CD14-positive monocyte (primary cell): ENCODE results near the gene ZNF536. TPM values are rescaled to one million over a fixed set of nuclear protein-coding genes. Genes with fewer than 3 reads are reported as not detected.

Source experiments
- DNase-seq, 3 donors: peaks; one replicate each; pipeline ENCODE4 v3.0.0-alpha.2; 2011 to 2022
- H2AFZ ChIP-seq: 2 replicates; pipeline ENCODE4 v1.6.0; 2012; ENCODE audit warnings: mild to moderate bottlenecking, low read depth, low read length, inconsistent platforms; ENCODE audit not compliant: insufficient read depth, poor library complexity, severe bottlenecking
- H3K27ac ChIP-seq, 2 donors: 1 replicate in 1 of 2; 2 replicates in 1 of 2; pipeline ENCODE4 v1.5.1; 2012 to 2013; ENCODE audit warnings: low read length in 2 of 2, control low read depth in 1 of 2, inconsistent platforms in 1 of 2, low read depth in 1 of 2, mild to moderate bottlenecking in 1 of 2
- H3K27me3 ChIP-seq, 2 donors: one replicate each; pipeline versions ENCODE4 v1.6.0 to v1.6.1; 2011 to 2013; ENCODE audit warnings: low read length in 2 of 2; ENCODE audit not compliant: control insufficient read depth in 2 of 2, insufficient read depth in 2 of 2
- H3K36me3 ChIP-seq, 2 donors: replicated peaks in 1 of 2; 1 replicate in 1 of 2; 2 replicates in 1 of 2; pipeline versions ENCODE4 v1.5.1 to v1.6.1; 2012 to 2013; ENCODE audit warnings: low read length in 2 of 2, control low read depth in 1 of 2, inconsistent platforms in 1 of 2, mild to moderate bottlenecking in 1 of 2; ENCODE audit not compliant: insufficient read depth in 2 of 2, control insufficient read depth in 1 of 2
- H3K4me1 ChIP-seq, 2 donors: 1 replicate in 1 of 2; 2 replicates in 1 of 2; pipeline versions ENCODE4 v1.5.1 to v1.6.1; 2012 to 2013; ENCODE audit warnings: low read length in 2 of 2, control low read depth in 1 of 2, inconsistent platforms in 1 of 2, mild to moderate bottlenecking in 1 of 2, moderate library complexity in 1 of 2; ENCODE audit not compliant: insufficient read depth in 2 of 2, control insufficient read depth in 1 of 2
- H3K4me2 ChIP-seq: replicated peaks from 2 replicates; pipeline ENCODE3; 2012; ENCODE audit warnings: low read length, moderate library complexity, mild to moderate bottlenecking; ENCODE audit not compliant: poor library complexity, severe bottlenecking; ENCODE audit errors: extremely low read depth
- H3K4me3 ChIP-seq, 3 experiments: fragments of 200-600 bp in 1 of 3; sonication (generic) in 1 of 3; replicated peaks in 1 of 3; 1 replicate in 2 of 3; 2 replicates in 1 of 3; pipeline ENCODE4 v1.5.1; 2011 to 2013; ENCODE audit warnings: low read length in 3 of 3, mild to moderate bottlenecking in 3 of 3, control low read depth in 2 of 3, low read depth in 2 of 3, inconsistent platforms in 1 of 3, moderate library complexity in 1 of 3
- H3K79me2 ChIP-seq: 2 replicates; pipeline ENCODE4 v1.6.0; 2012; ENCODE audit warnings: mild to moderate bottlenecking, control low read depth, inconsistent platforms, low read length, moderate library complexity; ENCODE audit not compliant: insufficient read depth
- H3K9ac ChIP-seq: 2 replicates; pipeline ENCODE4 v1.6.0; 2017; ENCODE audit warnings: low read length, mild to moderate bottlenecking; ENCODE audit not compliant: insufficient read depth, poor library complexity, severe bottlenecking
- H3K9me3 ChIP-seq, 2 donors: replicated peaks in 1 of 2; 1 replicate in 1 of 2; 2 replicates in 1 of 2; pipeline versions ENCODE4 v1.5.1 to v1.6.1; 2012 to 2013; ENCODE audit warnings: low read length in 2 of 2, control low read depth in 1 of 2; ENCODE audit not compliant: control insufficient read depth in 1 of 2, insufficient read depth in 1 of 2
- H4K20me1 ChIP-seq: 2 replicates; pipeline ENCODE4 v1.6.0; 2012; ENCODE audit warnings: mild to moderate bottlenecking, low read length, control low read depth, moderate library complexity; ENCODE audit not compliant: insufficient read depth
- H3K27ac Mint-ChIP-seq, 7 donors: one replicate each; pipeline ENCODE4 v1.8.0; 2020; ENCODE audit warnings: mild to moderate bottlenecking in 7 of 7, mixed read lengths in 7 of 7, moderate library complexity in 6 of 7, inconsistent platforms in 2 of 7
- H3K27me3 Mint-ChIP-seq, 3 donors: one replicate each; pipeline ENCODE4 v1.8.0; 2021 to 2022; ENCODE audit warnings: low read depth in 3 of 3, mild to moderate bottlenecking in 3 of 3, mixed read lengths in 3 of 3, moderate library complexity in 3 of 3, inconsistent platforms in 1 of 3
- H3K36me3 Mint-ChIP-seq, 2 donors: one replicate each; pipeline ENCODE4 v1.8.0; 2020; ENCODE audit warnings: mixed read lengths in 2 of 2, inconsistent platforms in 1 of 2, mild to moderate bottlenecking in 1 of 2
- H3K4me1 Mint-ChIP-seq: one replicate; pipeline ENCODE4 v1.8.0; 2020; ENCODE audit warnings: mild to moderate bottlenecking, mixed read lengths
- H3K4me3 Mint-ChIP-seq, 2 donors: one replicate each; pipeline ENCODE4 v1.8.0; 2020; ENCODE audit warnings: mild to moderate bottlenecking in 2 of 2, mixed read lengths in 2 of 2, moderate library complexity in 1 of 2
- H3K9me3 Mint-ChIP-seq, 7 donors: one replicate each; pipeline ENCODE4 v1.8.0; 2020 to 2022; ENCODE audit warnings: mixed read lengths in 7 of 7, mild to moderate bottlenecking in 6 of 7, moderate library complexity in 6 of 7, inconsistent platforms in 2 of 7
- WGBS: methylation state at CpG from one replicate; pipeline ENCODE4 v1.1.5; 2013; ENCODE audit warnings: missing lambda C conversion rate; ENCODE audit not compliant: insufficient coverage; 5-methylcytosine and 5-hydroxymethylcytosine counted together
- intact Hi-C, 2 donors: fragments of 100-400 bp; cut with micrococcal nuclease; formaldehyde crosslinking; loops; one replicate each; pipeline versions ENCODE4 v1.15.0 to v1.15.1; 2023
- polyA plus RNA-seq, 3 donors: library from polyadenylated mRNA; depleted of rRNA in 1 of 3; unstranded in 2 of 3; stranded (reverse) in 1 of 3; fragments of 300-500 nt in 2 of 3; fragments of >200 nt in 1 of 3; fragmentation: Illumina TruSeq in 2 of 3; gene quantifications; 1 replicate in 2 of 3; 2 replicates in 1 of 3; pipeline ENCODE4 v1.2.3, GENCODE V29; 2012 to 2021
- TF ChIP-seq, protein P1 (sequence below): fragments of 200-600 bp; IDR thresholded peaks from one replicate; pipeline ENCODE4 v1.8.0; 2022; ENCODE audit warnings: antibody characterized with exemption, mild to moderate bottlenecking

The ZNF536 gene
- polyA plus RNA-seq, 3 donors: not detected

DNA sequence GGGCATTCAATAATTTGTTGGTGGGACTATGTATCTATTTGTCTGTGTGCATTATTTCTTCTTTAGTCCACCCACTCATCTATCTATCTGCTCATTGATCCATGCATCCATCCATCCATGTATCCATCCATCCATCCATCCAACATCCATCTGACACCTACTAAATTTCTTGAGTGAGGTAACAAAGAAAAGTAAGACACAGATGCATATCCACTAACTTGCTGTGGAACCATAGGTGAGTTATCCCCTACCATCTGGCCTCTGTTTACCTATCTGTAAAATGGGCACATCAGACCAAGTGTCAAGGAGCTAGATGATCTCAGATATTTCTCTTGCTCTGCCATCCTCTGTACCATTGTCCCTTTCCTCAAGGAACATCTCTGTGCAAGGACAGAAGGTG lies 54.7 kb downstream of the ZNF536 start:
- H3K4me3 ChIP-seq: no peak overlapping the region
- Mint-ChIP-seq H3K4me3 (no peak overlapping the region), H3K36me3 (no peaks in the 10 kb centered on the region), H3K4me1 (no peaks in the 10 kb centered on the region), H3K27ac (no peak overlapping the region), H3K9me3 (peaks cover 0 to 7% (median 0%) of the 10 kb centered on the region in 7 donors), H3K27me3 (peaks cover 4 to 5% (median 5%) of the 10 kb centered on the region in 3 donors)
- no peak for DNase-seq
- no peaks in the 10 kb centered on the region for H3K79me2 ChIP-seq
- no peaks in the 10 kb centered on the region for H3K9me3 ChIP-seq
- no peak overlapping the region for H3K9ac ChIP-seq
- no peaks in the 10 kb centered on the region for H3K4me1 ChIP-seq
- no peaks in the 10 kb centered on the region for H3K27me3 ChIP-seq
- no peak overlapping the region for H2AFZ ChIP-seq
- no peaks in the 10 kb centered on the region for H4K20me1 ChIP-seq
- H3K36me3 ChIP-seq: no peaks in the 10 kb centered on the region
- intact Hi-C loops: no loop called here
- H3K27ac ChIP-seq: no peak overlapping the region
- H3K4me2 ChIP-seq: no peak overlapping the region
- TF ChIP-seq, protein P1, sequence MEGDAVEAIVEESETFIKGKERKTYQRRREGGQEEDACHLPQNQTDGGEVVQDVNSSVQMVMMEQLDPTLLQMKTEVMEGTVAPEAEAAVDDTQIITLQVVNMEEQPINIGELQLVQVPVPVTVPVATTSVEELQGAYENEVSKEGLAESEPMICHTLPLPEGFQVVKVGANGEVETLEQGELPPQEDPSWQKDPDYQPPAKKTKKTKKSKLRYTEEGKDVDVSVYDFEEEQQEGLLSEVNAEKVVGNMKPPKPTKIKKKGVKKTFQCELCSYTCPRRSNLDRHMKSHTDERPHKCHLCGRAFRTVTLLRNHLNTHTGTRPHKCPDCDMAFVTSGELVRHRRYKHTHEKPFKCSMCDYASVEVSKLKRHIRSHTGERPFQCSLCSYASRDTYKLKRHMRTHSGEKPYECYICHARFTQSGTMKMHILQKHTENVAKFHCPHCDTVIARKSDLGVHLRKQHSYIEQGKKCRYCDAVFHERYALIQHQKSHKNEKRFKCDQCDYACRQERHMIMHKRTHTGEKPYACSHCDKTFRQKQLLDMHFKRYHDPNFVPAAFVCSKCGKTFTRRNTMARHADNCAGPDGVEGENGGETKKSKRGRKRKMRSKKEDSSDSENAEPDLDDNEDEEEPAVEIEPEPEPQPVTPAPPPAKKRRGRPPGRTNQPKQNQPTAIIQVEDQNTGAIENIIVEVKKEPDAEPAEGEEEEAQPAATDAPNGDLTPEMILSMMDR: no peak

DNA sequence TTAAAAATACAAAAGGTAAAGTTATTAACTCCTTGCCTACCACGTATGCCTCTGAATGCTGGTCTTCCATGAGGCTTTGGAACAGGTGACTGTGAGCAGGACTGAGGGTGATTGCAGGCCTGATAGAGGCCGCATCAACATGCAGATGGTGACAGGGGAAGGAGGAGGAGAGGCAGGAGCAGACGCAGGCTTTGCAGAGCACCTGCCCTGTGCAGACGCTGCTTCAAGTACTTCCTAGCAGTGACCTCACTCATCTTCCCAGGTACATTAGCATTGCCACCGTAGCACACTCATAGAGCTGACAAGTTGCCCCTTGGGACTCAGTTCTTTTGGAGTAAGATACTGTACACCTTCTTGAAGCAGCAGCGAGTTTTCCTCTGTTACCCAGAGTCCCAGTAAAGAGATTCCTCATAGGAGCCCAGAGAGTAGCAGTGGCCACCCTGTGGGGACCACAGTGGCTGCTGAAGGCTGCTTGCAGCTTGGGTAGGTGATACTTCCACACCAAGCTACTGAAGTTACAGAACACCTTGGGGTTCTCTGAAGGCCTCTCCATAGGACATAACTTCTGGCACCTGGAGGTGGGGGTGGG lies 56.0 kb downstream of the ZNF536 start:
- Histone ChIP-seq H3K9ac (no peak overlapping the region), H3K79me2 (no peaks in the 10 kb centered on the region), H3K4me1 (no peaks in the 10 kb centered on the region), H3K4me3 (no peak overlapping the region), H3K9me3 (no peaks in the 10 kb centered on the region), H3K27ac (no peak overlapping the region), H3K36me3 (no peaks in the 10 kb centered on the region), H3K4me2 (no peak overlapping the region), H3K27me3 (no peaks in the 10 kb centered on the region), H2AFZ (no peak overlapping the region), H4K20me1 (no peaks in the 10 kb centered on the region)
- peaks cover 3 to 5% (median 4%) of the 10 kb centered on the region in 3 donors for H3K27me3 Mint-ChIP-seq
- intact Hi-C loops: no loop called here
- TF ChIP-seq, protein P1: no peak
- H3K4me1 Mint-ChIP-seq: no peaks in the 10 kb centered on the region
- no peaks in the 10 kb centered on the region for H3K36me3 Mint-ChIP-seq
- no peak overlapping the region for H3K4me3 Mint-ChIP-seq
- H3K27ac Mint-ChIP-seq: no peak overlapping the region
- 94% methylated on average over 3 of the region's 6 CpGs for WGBS
- peaks cover 0 to 7% (median 0%) of the 10 kb centered on the region in 7 donors for H3K9me3 Mint-ChIP-seq
- DNase-seq: no peak
